Measurements from ENCODE around the gene FOXC2.

DNA sequence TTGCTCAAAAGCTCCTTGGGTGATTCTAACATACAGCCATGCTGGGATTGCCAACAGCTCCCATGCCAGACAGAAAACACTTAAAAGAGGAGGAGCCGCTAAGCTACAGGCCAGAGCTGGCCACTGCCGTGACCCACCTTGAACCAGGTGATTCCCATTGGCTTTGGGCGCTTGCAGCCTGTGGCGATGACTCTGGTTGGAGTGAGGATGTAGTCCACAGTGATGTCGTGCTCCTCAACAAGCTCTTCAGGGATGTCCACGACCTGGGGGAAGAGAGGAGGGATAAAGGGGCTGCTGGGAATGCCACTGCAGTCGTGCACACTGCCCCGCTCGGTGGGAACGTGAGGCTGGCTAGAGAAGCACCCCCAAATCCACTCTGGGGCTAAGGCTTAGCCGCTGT is 25.1 kb upstream of the FOXC2 start:
- TF ChIP-seq, protein P1, sequence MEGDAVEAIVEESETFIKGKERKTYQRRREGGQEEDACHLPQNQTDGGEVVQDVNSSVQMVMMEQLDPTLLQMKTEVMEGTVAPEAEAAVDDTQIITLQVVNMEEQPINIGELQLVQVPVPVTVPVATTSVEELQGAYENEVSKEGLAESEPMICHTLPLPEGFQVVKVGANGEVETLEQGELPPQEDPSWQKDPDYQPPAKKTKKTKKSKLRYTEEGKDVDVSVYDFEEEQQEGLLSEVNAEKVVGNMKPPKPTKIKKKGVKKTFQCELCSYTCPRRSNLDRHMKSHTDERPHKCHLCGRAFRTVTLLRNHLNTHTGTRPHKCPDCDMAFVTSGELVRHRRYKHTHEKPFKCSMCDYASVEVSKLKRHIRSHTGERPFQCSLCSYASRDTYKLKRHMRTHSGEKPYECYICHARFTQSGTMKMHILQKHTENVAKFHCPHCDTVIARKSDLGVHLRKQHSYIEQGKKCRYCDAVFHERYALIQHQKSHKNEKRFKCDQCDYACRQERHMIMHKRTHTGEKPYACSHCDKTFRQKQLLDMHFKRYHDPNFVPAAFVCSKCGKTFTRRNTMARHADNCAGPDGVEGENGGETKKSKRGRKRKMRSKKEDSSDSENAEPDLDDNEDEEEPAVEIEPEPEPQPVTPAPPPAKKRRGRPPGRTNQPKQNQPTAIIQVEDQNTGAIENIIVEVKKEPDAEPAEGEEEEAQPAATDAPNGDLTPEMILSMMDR (IDR thresholded peaks at IDR 0.05), result no peak
- TF ChIP-seq POLR2A (IDR thresholded peaks at IDR 0.05), result no peak

Data from body of pancreas (tissue), 4 donors.